HepG2 (cell line): Measurements from ENCODE around the gene TRIM62. TPM values are rescaled to one million over a fixed set of nuclear protein-coding genes. Genes with fewer than 3 reads are reported as not detected.

ENCODE experiments used
- ATAC-seq: fragments of 200-7000 bp; cut with Tn5 transposase; 3 replicates; pipeline ENCODE4 v1.9.1; 2020; ENCODE audit warnings: mild to moderate bottlenecking, moderate library complexity
- BruUV-seq: library from RNA; stranded (reverse); fragments of 400-500 nt; replicated peaks from 2 replicates; lab custom pipeline; 2021; lab: Mats Ljungman, UMichigan
- CTCF ChIA-PET: fragments of 300-600 bp; formaldehyde crosslinking; extraction: SDS; loops from one replicate; lab custom pipeline; 2021; ENCODE audit warnings: low total read pairs, inconsistent platforms, low intra/inter-chr PET ratio; lab: Yijun Ruan, JAX
- POLR2A ChIA-PET: fragments of 350-600 bp; sonication (Branson Sonifier 250); formaldehyde crosslinking; loops from one replicate; lab custom pipeline; 2020; ENCODE audit warnings: antibody characterized with exemption, inconsistent platforms; lab: Yijun Ruan, JAX
- DNase-seq: peaks from one replicate; pipeline ENCODE4 v3.0.0-alpha.2; 2015; ENCODE audit warnings: low spot score
- FAIRE-seq: peaks from 3 replicates; lab custom pipeline; 2011; peaks lifted over from hg19 to GRCh38; lab: Jason Lieb, UNC
- H2AFZ ChIP-seq: one replicate; pipeline ENCODE4 v1.6.1; 2011; ENCODE audit warnings: low read length, inconsistent platforms
- H3K27ac ChIP-seq: fragments of 300-600 bp; 3 replicates; pipeline ENCODE4 v1.8.0; 2011; ENCODE audit warnings: mixed run types, mild to moderate bottlenecking, mixed read lengths, low read length, inconsistent platforms; ENCODE audit not compliant: insufficient read depth; ENCODE audit errors: extremely low read length
- H3K27me3 ChIP-seq, 2 experiments: fragments of 200-600 bp in 1 of 2; 2 replicates in 1 of 2; 3 replicates in 1 of 2; pipeline versions ENCODE4 v1.6.0 to v1.8.0; 2011; ENCODE audit warnings: low read length in 2 of 2, mild to moderate bottlenecking in 2 of 2, moderate library complexity in 2 of 2, inconsistent platforms in 1 of 2; ENCODE audit not compliant: insufficient read depth in 2 of 2, control insufficient read depth in 1 of 2
- H3K36me3 ChIP-seq, 2 experiments: fragments of 200-600 bp in 1 of 2; replicated peaks in 1 of 2; 2 replicates in 1 of 2; 3 replicates in 1 of 2; pipeline versions ENCODE4 v1.5.1 to v1.8.0; 2011; ENCODE audit warnings: low read length in 2 of 2, inconsistent platforms in 1 of 2; ENCODE audit not compliant: insufficient read depth in 2 of 2, control insufficient read depth in 1 of 2
- H3K4me1 ChIP-seq: 2 replicates; pipeline ENCODE4 v1.5.1; 2012; ENCODE audit warnings: low read length, inconsistent platforms; ENCODE audit not compliant: insufficient read depth
- H3K4me2 ChIP-seq: 2 replicates; pipeline ENCODE4 v1.6.0; 2011; ENCODE audit warnings: low read depth, low read length, inconsistent platforms
- H3K4me3 ChIP-seq, 3 experiments: fragments of 200-600 bp in 1 of 3; sonication (generic), shearing (Covaris generic) in 1 of 3; replicated peaks in 1 of 3; 2 replicates each; pipeline ENCODE4 v1.5.1; 2011 to 2016; ENCODE audit warnings: low read length in 3 of 3, inconsistent platforms in 2 of 3, low read depth in 2 of 3, mild to moderate bottlenecking in 2 of 3, control low read depth in 1 of 3, mixed read lengths in 1 of 3; ENCODE audit not compliant: insufficient read depth in 1 of 3
- H3K79me2 ChIP-seq: one replicate; pipeline ENCODE4 v1.6.1; 2011; ENCODE audit warnings: low read length, inconsistent platforms; ENCODE audit not compliant: insufficient read depth
- H3K9ac ChIP-seq: 2 replicates; pipeline ENCODE4 v1.6.0; 2011; ENCODE audit warnings: mild to moderate bottlenecking, low read depth, low read length, inconsistent platforms; ENCODE audit not compliant: insufficient read depth
- H3K9me3 ChIP-seq: 2 replicates; pipeline ENCODE4 v1.5.1; 2012; ENCODE audit warnings: mild to moderate bottlenecking, low read length
- H4K20me1 ChIP-seq: 2 replicates; pipeline ENCODE4 v1.6.0; 2011; ENCODE audit warnings: inconsistent platforms, mild to moderate bottlenecking, low read length, moderate library complexity; ENCODE audit not compliant: insufficient read depth
- AGO1 ChIP-seq: fragments of 200-400 bp; formaldehyde crosslinking; IDR thresholded peaks from 2 replicates; pipeline ENCODE4 v1.6.1; 2017; ENCODE audit warnings: mild to moderate bottlenecking, low read depth, low read length, moderate library complexity; ENCODE audit not compliant: poor library complexity, severe bottlenecking
- HCFC1 ChIP-seq: fragments of 150-350 bp; IDR thresholded peaks from 2 replicates; pipeline ENCODE4 v1.6.1; 2014; ENCODE audit warnings: low read depth, low read length
- KLF15 ChIP-seq: sonication (generic); formaldehyde crosslinking; IDR thresholded peaks from 2 replicates; pipeline ENCODE4 v1.8.1; 2023; ENCODE audit warnings: borderline replicate concordance, mild to moderate bottlenecking, inconsistent platforms, missing genetic modification reagents, mixed read lengths
- NCOR1 ChIP-seq: fragments of 200-600 bp; sonication (generic); IDR thresholded peaks from 2 replicates; pipeline ENCODE4 v1.7.0; 2017; ENCODE audit warnings: antibody characterized with exemption, low read length, borderline replicate concordance
- ZNF354B ChIP-seq: sonication (generic); formaldehyde crosslinking; IDR thresholded peaks from 2 replicates; pipeline ENCODE4 v1.8.0; 2022; ENCODE audit warnings: mild to moderate bottlenecking, missing genetic modification reagents
- WGBS: methylation state at CpG from one replicate; pipeline ENCODE4 v1.1.6; 2017; ENCODE audit warnings: low lambda C conversion rate; 5-methylcytosine and 5-hydroxymethylcytosine counted together
- in situ Hi-C: cut with HindIII; loops from 2 replicates; pipeline ENCODE4 v1.10.0; 2017; ENCODE audit warnings: low pct_unique_long_range_greater_than_20kb; ENCODE audit not compliant: extremely low pct_ligation_motif_present
- intact Hi-C: fragments of 100-400 bp; cut with micrococcal nuclease; formaldehyde crosslinking; loops from one replicate; pipeline ENCODE4 v1.10.0; 2022; ENCODE audit not compliant: unreplicated experiment
- polyA plus RNA-seq, 8 experiments: library from polyadenylated mRNA; depleted of rRNA in 3 of 8; stranded (reverse) in 7 of 8; unstranded in 1 of 8; fragments of >200 nt; fragmentation: Illumina TruSeq in 4 of 8; extraction: Trizol in 4 of 8; gene quantifications; 2 replicates each; pipeline versions ENCODE4 v1.2.1 to v1.2.3, GENCODE V29; 2011 to 2016; ENCODE audit warnings: low read depth in 4 of 8, missing spikeins in 1 of 8, mixed read lengths in 1 of 8; ENCODE audit not compliant: insufficient read depth in 1 of 8
- total RNA-seq, 5 experiments: library from RNA; depleted of rRNA; stranded (reverse); fragments of >200 nt; fragmentation: Illumina TruSeq; extraction: Trizol; gene quantifications; 2 replicates each; pipeline ENCODE4 v1.2.3, GENCODE V29; 2016; ENCODE audit warnings: low read depth in 1 of 5
- TF ChIP-seq, protein P1 (sequence below): sonication (generic); formaldehyde crosslinking; IDR thresholded peaks from 2 replicates; pipeline ENCODE4 v1.4.0; 2020; ENCODE audit warnings: mild to moderate bottlenecking, missing genetic modification reagents
- TF ChIP-seq, protein P2 (sequence below): sonication (generic); formaldehyde crosslinking; IDR thresholded peaks from 2 replicates; pipeline ENCODE4 v1.9.0; 2021; ENCODE audit warnings: missing genetic modification reagents, borderline replicate concordance
- TF ChIP-seq, protein P3 (sequence below): sonication (generic); formaldehyde crosslinking; IDR thresholded peaks from 2 replicates; pipeline ENCODE4 v1.8.0; 2023; ENCODE audit warnings: mild to moderate bottlenecking, missing genetic modification reagents

The TRIM62 gene
- total and polyA plus RNA-seq, 2 of the 13 experiments (the other 11 are each of a cell fraction or from before 2014, with no cell fraction given) = 0.53 to 0.57 TPM

DNA sequence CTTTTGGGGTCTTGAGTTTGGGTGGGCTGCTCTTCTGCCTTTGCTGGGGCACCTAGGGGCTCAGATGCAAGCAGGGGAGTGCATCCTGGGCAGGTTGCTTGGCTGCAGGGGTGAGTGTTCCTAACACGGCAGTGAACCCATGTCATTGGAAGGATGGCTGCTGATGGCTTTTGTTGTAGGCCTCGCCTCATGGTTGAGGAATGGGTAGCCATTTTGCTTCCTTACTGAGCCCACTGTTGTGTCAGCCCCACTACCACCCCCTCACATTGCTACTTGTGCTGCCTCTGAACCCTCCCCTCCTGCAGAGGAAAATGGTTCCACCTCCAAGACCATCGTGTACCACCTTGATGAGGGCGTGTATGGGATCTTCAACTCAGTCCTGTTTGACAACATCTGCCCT, 84.1 kb downstream of the TRIM62 start:
- Histone ChIP-seq H3K9me3 (no peaks in the 10 kb centered on the region), H3K9ac (no peak overlapping the region), H3K27ac (no peak overlapping the region), H4K20me1 (no peaks in the 10 kb centered on the region), H2AFZ (no peak overlapping the region), H3K4me3 (no peak overlapping the region), H3K79me2 (no peaks in the 10 kb centered on the region), H3K4me1 (no peaks in the 10 kb centered on the region), H3K27me3 (no peaks in the 10 kb centered on the region; a peak in 1 of 5 replicates), H3K4me2 (no peak overlapping the region), H3K36me3 (peaks cover 0 to 2% of the 10 kb centered on the region in 2 experiments; a peak in 1 of 5 replicates)
- DNase-seq (no peak), ATAC-seq (no peak), FAIRE-seq (no peak)
- intact Hi-C loops = no loop called here
- POLR2A ChIA-PET = no interaction called here
- in situ Hi-C loops = no loop called here
- CTCF ChIA-PET = no interaction called here
- WGBS = 96% methylated on average over 2 of the region's 4 CpGs
- no TSS peak for BruUV-seq
- TF ChIP-seq NCOR1 (no peak), HCFC1 (no peak), KLF15 (CRISPR knock-in tag) (no peak), ZNF354B (CRISPR knock-in tag) (no peak), AGO1 (no peak)
- TF ChIP-seq, protein P1, sequence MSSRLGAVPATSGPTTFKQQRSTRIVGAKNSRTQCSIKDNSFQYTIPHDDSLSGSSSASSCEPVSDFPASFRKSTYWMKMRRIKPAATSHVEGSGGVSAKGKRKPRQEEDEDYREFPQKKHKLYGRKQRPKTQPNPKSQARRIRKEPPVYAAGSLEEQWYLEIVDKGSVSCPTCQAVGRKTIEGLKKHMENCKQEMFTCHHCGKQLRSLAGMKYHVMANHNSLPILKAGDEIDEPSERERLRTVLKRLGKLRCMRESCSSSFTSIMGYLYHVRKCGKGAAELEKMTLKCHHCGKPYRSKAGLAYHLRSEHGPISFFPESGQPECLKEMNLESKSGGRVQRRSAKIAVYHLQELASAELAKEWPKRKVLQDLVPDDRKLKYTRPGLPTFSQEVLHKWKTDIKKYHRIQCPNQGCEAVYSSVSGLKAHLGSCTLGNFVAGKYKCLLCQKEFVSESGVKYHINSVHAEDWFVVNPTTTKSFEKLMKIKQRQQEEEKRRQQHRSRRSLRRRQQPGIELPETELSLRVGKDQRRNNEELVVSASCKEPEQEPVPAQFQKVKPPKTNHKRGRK (CRISPR knock-in tag) = no peak
- TF ChIP-seq, protein P2, sequence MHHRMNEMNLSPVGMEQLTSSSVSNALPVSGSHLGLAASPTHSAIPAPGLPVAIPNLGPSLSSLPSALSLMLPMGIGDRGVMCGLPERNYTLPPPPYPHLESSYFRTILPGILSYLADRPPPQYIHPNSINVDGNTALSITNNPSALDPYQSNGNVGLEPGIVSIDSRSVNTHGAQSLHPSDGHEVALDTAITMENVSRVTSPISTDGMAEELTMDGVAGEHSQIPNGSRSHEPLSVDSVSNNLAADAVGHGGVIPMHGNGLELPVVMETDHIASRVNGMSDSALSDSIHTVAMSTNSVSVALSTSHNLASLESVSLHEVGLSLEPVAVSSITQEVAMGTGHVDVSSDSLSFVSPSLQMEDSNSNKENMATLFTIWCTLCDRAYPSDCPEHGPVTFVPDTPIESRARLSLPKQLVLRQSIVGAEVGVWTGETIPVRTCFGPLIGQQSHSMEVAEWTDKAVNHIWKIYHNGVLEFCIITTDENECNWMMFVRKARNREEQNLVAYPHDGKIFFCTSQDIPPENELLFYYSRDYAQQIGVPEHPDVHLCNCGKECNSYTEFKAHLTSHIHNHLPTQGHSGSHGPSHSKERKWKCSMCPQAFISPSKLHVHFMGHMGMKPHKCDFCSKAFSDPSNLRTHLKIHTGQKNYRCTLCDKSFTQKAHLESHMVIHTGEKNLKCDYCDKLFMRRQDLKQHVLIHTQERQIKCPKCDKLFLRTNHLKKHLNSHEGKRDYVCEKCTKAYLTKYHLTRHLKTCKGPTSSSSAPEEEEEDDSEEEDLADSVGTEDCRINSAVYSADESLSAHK = no peak
- TF ChIP-seq, protein P3, sequence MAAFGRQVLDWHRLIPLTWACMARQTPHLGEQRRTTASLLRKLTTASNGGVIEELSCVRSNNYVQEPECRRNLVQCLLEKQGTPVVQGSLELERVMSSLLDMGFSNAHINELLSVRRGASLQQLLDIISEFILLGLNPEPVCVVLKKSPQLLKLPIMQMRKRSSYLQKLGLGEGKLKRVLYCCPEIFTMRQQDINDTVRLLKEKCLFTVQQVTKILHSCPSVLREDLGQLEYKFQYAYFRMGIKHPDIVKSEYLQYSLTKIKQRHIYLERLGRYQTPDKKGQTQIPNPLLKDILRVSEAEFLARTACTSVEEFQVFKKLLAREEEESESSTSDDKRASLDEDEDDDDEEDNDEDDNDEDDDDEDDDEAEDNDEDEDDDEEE (CRISPR knock-in tag) = no peak
